Activated CD4-positive, alpha-beta T cell treated with anti-CD3 and anti-CD28 coated beads, Interleukin-10, Interleukin-2, amounts not matched to agents 100 ng/mL and 50 ng/mL, durations not matched to agents 16 hours and 8 hours (primary cell): ENCODE measurements around the gene LAG3.
A peak's percentile ranks its signal among the peaks of the same experiment; 100 is the strongest.
"Not testable (repeated sequence)": the region's sequence is repeated elsewhere in the genome, so short reads cannot be mapped to it uniquely, and the experiment has no call there.

Source experiments
- DNase-seq: peaks from one replicate; pipeline ENCODE4 v3.0.0-alpha.2; 2020

LAG3 gene

GRCh38 chr12:6772331-6772695 is at the start of gene LAG3:
LAG3 (plus strand) TSS chr12:6772520; CDS start chr12:6772853, 333 bp downstream.
- DNase-seq, result peak; percentile 51

DNA sequence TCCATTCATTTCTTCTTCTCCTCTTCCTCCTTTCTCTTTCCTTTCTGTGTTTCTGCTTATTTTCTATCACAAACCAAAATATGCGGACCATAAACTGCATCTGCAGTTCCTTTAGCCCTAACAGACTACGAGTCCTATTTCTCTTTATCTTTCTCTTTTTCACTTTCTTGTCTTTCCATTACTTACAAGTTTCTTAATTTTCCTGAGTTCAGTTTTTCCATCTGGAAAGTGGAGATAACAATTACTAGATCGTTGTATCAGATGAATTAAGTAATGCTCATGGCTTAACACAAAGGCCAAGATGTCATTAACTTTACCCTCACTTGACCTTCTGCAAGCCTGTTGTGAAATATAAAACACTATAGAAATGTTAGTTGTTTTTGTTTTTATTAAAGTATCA is 49.5 kb upstream of the LAG3 start:
- DNase-seq, result no peak

- DNase-seq, result peak; percentile 99
Observed at GRCh38 chr12:6723607-6724408, 48.5 kb upstream of the LAG3 start, which contains the start of gene COPS7A. COPS7A (plus strand) TSS chr12:6724046; CDS start chr12:6724657, 611 bp downstream.

DNA sequence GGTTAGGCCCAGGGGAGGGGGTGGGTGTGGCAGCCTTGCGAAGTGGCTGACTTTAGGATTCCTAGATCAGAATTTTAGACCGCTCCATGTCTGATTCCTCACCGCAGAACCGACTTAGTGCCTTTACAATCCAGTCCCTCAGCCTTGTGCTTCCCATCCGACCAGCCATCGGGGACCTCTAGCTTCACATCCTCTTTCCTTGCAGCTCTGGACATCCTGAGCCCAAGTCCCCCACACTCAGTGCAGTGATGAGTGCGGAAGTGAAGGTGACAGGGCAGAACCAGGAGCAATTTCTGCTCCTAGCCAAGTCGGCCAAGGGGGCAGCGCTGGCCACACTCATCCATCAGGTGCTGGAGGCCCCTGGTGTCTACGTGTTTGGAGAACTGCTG is 47.9 kb upstream of the LAG3 start:
- peak; percentile 42 for DNase-seq

- DNase-seq, result no peak
Observed at GRCh38 chr12:6725350-6725749, 47.0 kb upstream of the LAG3 start.

DNA sequence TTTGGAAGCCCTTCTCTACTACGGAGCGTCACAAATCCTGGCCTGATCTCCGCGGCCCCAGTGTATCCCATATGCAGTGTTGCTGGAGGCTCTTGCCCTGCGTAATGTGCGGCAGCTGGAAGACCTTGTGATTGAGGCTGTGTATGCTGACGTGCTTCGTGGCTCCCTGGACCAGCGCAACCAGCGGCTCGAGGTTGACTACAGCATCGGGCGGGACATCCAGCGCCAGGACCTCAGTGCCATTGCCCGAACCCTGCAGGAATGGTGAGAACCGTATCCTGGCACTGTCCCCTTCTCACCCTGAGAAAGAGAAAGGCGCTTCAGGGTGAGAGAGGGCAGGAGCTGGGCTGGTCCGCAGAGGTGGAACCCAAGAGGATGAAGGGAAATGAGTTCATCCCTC is 43.1 kb upstream of the LAG3 start:
- no peak for DNase-seq

DNA sequence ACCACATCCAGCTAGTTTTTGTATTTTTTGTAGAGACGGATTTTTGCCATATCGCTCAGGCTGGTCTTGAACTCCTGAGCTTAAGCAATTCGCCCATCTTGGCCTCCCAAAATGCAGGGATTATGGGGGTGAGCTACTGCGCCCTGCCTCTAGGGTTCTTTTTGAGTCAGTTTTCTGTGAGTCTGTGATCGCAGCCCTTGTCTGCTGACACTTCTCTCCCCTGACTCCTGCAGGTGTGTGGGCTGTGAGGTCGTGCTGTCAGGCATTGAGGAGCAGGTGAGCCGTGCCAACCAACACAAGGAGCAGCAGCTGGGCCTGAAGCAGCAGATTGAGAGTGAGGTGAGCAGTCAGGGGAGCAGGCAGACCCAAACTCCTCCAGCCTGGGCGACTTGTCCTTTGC is 42.2 kb upstream of the LAG3 start:
- no peak for DNase-seq

DNA sequence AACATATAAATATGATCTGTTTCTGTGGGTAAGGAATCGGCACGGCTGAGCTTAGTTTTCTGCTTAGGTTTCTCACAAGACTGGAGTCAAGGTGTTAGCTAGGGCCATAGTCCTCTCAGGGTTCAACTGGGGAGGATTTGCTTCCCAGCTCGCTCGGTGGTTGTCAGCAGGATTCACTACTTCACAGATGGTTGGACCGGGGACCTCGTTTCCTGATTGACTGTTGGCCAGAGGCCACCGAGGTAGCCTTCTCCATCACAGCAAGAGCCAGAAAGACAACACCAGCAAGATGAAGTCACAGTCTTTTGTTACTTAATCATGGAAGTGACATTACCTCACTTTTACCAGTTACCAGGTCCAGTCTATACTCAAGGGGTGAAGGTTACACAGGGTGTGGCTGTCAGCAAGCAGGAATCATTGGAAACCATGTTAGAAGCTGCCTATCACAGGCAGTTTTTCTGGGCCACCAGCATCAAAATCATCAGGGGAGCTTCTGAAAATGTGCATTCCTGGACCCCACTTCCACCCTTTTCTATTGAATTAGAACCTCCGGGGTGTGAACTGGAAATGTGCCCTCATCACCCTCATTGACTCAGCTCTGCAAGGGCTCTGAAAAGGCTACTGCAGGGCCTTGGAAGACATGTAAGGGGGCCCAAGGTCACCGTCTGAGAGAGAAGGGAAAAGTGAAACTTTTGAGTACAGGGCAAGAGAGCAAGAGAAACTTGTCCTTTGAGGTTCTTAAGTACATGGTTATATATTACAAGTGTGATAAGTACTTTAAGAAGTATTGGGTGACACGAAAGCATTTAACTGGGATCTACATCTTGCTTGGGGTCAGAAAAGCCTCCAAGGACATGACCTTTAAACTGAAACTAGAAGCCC is 37.6 kb upstream of the LAG3 start:
- DNase-seq, result no peak

DNA sequence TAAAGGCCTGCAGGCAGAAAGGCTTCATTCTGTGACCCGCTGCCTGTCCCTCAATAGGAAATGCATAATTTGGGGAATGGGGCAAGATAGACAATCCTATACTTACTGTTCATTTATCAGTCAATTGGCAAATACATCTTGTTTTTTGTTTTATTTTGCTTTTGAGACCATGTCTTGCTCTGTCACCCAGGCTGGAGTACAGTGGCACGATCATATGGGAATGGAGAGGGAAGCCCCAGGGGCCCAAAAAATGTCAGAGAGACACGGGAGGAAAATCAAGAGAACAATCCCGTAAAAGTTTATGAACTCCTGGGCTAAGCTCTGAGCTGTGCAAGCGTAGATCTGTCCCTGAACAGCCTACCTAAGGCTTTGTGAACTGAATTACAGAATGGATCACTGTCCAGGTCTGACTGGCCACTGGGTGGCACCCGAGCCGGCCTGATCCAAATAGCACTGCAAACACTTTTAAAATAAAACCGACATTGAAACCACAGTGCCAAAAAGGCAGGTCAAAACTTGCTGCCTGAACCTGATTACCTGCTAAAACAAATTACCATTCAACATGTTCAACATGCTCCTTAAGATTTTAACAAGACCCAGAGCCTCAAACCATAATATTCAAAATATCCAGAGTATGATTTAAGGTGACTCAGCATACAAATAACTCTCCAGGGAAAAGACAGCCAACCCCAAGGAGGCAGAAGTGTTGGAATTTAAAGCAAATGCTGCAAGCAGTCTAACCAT is 36.7 kb upstream of the LAG3 start:
- DNase-seq, result peak; percentile 50

DNA sequence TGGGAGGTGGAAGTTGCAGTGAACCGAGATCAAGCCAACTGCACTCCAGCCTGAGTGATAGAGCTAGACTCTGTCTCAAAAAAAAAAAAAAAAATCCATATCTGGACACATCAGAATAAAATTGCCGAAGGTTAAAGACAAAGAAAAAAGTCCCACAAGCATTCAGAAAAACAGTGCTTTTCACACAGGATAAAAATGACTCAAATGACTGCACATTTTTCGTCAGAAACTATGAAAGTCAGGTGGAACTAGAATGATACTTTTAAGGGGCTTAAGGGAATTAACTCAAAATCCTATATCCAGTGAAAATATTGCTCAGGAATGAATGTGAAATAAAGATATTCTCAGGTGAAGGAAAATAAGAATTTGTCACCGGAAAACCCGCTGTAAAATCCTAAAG is 35.6 kb upstream of the LAG3 start:
- DNase-seq, result no peak

DNA sequence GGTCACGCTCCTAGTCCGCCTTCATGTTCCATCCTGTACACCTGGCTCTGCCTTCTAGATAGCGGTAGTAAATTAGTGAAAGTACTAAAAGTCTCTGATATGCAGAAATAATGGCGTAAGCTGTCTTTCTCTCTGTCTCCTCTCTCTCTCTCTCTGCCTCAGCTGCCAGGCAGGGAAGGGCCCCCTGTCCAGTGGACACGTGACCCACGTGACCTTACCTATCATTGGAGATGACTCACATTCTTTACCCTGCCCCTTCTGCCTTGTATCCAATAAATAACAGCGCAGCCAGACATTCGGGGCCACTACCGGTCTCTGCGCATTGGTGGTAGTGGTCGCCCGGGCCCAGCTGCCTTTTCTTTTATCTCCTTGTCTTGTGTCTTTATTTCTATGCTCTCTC is 30.2 kb upstream of the LAG3 start:
- not testable (repeated sequence) for DNase-seq

DNA sequence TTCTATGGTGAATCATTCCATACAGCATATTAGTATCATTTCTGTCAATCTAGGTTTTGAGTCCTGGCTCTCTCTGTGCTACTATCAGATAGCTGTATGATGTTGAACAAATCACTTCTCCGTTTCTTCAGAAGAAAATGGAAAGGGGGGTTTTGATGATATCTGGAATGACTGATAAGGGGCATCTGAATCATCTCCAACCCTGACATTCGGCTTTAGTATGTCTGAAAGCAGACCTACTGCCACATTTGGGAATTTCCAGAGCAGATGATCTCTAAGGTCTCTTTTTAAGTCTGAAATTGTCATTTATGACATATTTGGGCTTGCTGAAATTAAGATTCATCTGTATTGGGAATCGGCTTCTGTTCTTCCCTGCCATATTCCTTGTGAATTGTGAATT is 29.5 kb upstream of the LAG3 start:
- no peak for DNase-seq

- not testable (repeated sequence) for DNase-seq
Observed at GRCh38 chr12:6743300-6743699, 29.0 kb upstream of the LAG3 start.

- peak; percentile 28 for DNase-seq
Observed at GRCh38 chr12:6745741-6746525, 26.4 kb upstream of the LAG3 start.

DNA sequence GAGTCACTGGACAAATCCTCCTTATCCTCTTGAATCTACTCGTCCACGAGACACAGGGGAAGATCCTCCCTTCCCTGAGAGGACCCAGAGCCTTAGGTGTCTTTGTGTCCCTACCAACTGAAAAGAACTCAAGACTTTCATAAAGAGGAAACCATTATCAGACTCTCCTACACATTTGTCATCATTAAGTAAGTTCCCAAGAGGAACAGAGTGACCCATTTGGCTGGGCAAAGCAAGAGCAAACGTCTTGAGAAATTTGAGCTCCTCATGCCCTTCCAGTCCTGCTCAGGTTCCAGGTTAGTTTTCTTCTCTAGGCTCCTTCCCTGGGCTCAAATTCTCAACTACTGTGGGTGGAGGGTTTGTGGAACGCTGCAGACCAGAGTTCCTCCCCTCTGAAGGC is 25.1 kb upstream of the LAG3 start:
- no peak for DNase-seq

- no peak for DNase-seq
Observed at GRCh38 chr12:6748761-6749160, 23.6 kb upstream of the LAG3 start.

DNA sequence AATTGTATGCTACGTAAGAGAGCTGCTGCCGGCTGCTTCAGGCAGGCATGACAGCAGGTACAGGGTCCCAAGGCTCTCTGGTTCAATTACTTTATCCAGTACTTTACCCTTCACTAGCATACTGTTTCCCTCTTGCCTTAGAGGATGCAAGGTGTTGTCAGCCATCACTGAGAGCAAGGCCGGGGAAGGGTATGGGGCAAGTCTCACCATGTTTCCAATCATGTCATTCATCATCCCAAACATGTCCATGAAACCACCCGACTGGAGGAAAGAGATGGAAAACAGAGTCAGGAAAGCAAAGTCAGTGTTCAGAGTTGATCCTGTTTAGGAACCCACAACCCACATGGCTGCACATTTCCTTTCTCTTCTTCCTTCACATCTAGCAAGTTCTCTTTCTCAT is 21.8 kb upstream of the LAG3 start:
- no peak for DNase-seq

DNA sequence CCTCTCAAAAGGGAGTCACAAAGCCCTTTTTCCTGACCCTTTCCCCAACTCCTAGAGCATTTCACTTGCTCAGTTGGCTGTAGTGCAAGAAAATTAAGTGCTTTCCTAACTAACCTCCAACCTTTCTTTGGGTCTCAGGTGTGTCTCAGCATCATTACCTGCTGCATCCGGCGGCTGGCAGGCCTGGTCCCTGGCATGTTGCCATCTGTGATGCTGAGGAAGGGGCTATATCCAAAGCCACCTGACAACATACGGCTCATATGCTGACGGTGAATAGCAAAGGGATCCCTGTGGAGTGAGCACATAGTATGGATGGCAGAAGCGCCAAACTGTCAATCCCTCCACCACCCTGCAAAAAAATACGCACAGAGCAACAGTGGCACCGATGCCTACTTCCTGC is 20.6 kb upstream of the LAG3 start:
- DNase-seq, result no peak

DNA sequence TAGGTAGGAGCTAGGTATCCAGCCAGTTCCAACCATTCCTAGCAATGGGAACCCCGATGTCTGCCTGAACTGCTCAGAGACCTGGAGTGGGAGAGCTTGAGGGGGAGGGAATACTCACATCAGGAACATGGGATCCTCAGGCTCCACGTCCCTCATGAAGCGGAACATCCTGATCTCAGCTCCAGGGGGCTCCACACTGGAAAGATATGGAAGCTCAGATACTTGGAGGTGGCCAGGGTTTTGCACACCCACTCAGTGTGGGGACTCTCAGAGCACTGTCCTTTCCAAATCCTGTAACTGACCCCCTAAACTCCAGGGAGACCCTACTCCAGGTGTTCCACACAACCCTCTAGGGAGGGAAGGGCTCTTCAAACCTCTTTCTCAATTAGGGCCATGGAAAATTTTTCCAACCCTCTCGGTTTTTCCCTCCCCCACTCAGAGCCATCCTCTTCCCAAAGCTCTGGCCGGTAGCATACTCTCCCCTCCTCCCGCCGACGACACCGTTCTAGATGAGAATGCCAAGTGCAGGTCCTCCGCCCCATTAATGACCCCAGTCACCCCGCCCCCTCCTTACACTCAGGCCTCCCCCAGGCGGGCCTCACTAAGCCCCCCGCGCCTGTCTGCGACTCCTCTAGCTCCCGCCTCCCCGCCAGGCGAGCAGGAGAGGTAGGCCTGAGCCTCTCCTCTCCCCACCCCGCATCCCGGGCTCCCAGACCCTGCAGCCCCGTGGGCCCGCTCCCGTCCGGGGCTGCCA is 20.0 kb upstream of the LAG3 start:
- peak; percentile 23 for DNase-seq

- DNase-seq, result peak; percentile 99
Observed at GRCh38 chr12:6752921-6753771, 19.2 kb upstream of the LAG3 start, which contains the start of gene MLF2. MLF2 (minus strand) TSS chr12:6753141; CDS start chr12:6752334, 807 bp downstream.
